H1 (cell line): ENCODE data around the gene PDK2.

Experiments
- BACH1 ChIP-seq: IDR thresholded peaks from 2 replicates; pipeline ENCODE4 v1.6.1; 2012; ENCODE audit warnings: low read length, improper control_type of control experiment
- CBX8 ChIP-seq: fragments of 300-800, 300-1000 bp; sonication (generic); IDR thresholded peaks from 2 replicates; pipeline ENCODE4 v1.7.1; 2016; ENCODE audit warnings: low read depth, low read length, borderline replicate concordance
- CEBPB ChIP-seq: IDR thresholded peaks from 2 replicates; pipeline ENCODE4 v1.6.1; 2012; ENCODE audit warnings: low read depth, low read length
- CTBP2 ChIP-seq: IDR thresholded peaks from 2 replicates; pipeline ENCODE4 v1.7.0; 2011; ENCODE audit warnings: borderline replicate concordance, mild to moderate bottlenecking, moderate library complexity, mixed read lengths, low read length; ENCODE audit not compliant: insufficient read depth, insufficient read length
- EP300 ChIP-seq, 2 experiments: IDR thresholded peaks; 1 replicate in 1 of 2; 2 replicates in 1 of 2; pipeline ENCODE4 v1.6.1; 2011 to 2012; ENCODE audit warnings: low read depth in 2 of 2, low read length in 2 of 2, mild to moderate bottlenecking in 2 of 2, borderline replicate concordance in 1 of 2, inconsistent platforms in 1 of 2, moderate library complexity in 1 of 2
- EZH2 ChIP-seq: fragments of 200-600 bp; sonication (generic); IDR thresholded peaks from 2 replicates; pipeline ENCODE4 v1.7.1; 2012; ENCODE audit warnings: low read depth, mild to moderate bottlenecking, moderate library complexity, low read length, inconsistent platforms; ENCODE audit not compliant: severe bottlenecking
- GTF2F1 ChIP-seq: IDR thresholded peaks from 2 replicates; pipeline ENCODE4 v1.6.1; 2012; ENCODE audit warnings: low read depth, low read length, improper control_type of control experiment, borderline replicate concordance
- POLR2A ChIP-seq, 2 experiments: IDR thresholded peaks; 1 replicate in 1 of 2; 2 replicates in 1 of 2; pipeline ENCODE4 v1.6.1; 2011; ENCODE audit warnings: low read depth in 2 of 2, low read length in 2 of 2, mild to moderate bottlenecking in 2 of 2; ENCODE audit errors: control extremely low read depth in 1 of 2
- TAF1 ChIP-seq: IDR thresholded peaks from 2 replicates; pipeline ENCODE4 v1.6.1; 2011; ENCODE audit warnings: mild to moderate bottlenecking, low read depth, low read length
- TEAD4 ChIP-seq: IDR thresholded peaks from 2 replicates; pipeline ENCODE4 v1.6.1; 2012; ENCODE audit warnings: low read depth, low read length, inconsistent platforms, mixed read lengths
- TF ChIP-seq, protein P1 (sequence below), 3 experiments: IDR thresholded peaks; 1 replicate in 2 of 3; 2 replicates in 1 of 3; pipeline versions ENCODE4 v1.5.1 to v1.6.1; 2011; ENCODE audit warnings: low read length in 3 of 3, mild to moderate bottlenecking in 3 of 3, inconsistent platforms in 2 of 3, low read depth in 1 of 3, moderate library complexity in 1 of 3; ENCODE audit not compliant: insufficient read depth in 1 of 3; ENCODE audit errors: control extremely low read depth in 1 of 3

DNA sequence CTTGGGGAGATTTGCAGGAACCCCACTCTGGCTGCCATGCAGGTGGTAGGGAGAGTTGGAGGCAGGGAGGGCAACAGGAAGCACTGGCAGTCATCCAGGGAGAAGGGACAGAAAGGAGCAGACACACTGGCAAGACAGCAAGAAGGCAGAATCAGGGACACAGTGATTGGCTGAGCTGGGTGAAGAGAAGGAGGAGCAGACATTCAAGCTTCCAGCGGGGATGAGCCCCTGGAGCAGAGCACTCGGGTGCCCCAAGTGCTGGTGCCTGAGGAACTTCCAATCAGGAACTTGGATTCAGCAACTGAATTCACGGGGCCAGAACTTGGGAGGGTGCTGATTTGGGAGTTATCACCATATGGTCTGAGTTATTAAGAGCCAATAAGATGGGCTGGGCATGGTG is 45.5 kb upstream of the PDK2 start:
- TF ChIP-seq, protein P1, sequence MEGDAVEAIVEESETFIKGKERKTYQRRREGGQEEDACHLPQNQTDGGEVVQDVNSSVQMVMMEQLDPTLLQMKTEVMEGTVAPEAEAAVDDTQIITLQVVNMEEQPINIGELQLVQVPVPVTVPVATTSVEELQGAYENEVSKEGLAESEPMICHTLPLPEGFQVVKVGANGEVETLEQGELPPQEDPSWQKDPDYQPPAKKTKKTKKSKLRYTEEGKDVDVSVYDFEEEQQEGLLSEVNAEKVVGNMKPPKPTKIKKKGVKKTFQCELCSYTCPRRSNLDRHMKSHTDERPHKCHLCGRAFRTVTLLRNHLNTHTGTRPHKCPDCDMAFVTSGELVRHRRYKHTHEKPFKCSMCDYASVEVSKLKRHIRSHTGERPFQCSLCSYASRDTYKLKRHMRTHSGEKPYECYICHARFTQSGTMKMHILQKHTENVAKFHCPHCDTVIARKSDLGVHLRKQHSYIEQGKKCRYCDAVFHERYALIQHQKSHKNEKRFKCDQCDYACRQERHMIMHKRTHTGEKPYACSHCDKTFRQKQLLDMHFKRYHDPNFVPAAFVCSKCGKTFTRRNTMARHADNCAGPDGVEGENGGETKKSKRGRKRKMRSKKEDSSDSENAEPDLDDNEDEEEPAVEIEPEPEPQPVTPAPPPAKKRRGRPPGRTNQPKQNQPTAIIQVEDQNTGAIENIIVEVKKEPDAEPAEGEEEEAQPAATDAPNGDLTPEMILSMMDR (IDR thresholded peaks at IDR 0.05; ENCODE audit: control extremely low read depth in 1 of 3, insufficient read depth in 1 of 3, low read depth in 1 of 3, low read length in 3 of 3), result no peak
- TF ChIP-seq BACH1 (no peak), TEAD4 (no peak), CEBPB (no peak), POLR2A (IDR thresholded peaks at IDR 0.05; ENCODE audit: control extremely low read depth in 1 of 2, low read depth in 2 of 2, low read length in 2 of 2) (no peak), GTF2F1 (no peak), TAF1 (no peak), CBX8 (no peak), EP300 (IDR thresholded peaks at IDR 0.05; ENCODE audit: borderline replicate concordance in 1 of 2, low read depth in 2 of 2, low read length in 2 of 2) (no peak), CTBP2 (no peak), EZH2 (no peak)
